ENCODE results near the gene ARID5B.

Gene ARID5B

GRCh38 chr10:62046522-62047227 is 145.2 kb downstream of the ARID5B start:
- H3K4me3 ChIP-seq (ENCODE audit: low read length): no peak overlapping the region
- TF ChIP-seq CTCF (conservative IDR thresholded peaks at IDR 0.05; ENCODE audit: low read length): no peak
- peak; percentile 70 for DNase-seq (ENCODE audit: low read depth)

GRCh38 chr10:62047228-62047892 is 145.9 kb downstream of the ARID5B start:
- no peak for DNase-seq (ENCODE audit: low read depth)
- no peak for TF ChIP-seq CTCF (conservative IDR thresholded peaks at IDR 0.05; ENCODE audit: low read length)
- no peak overlapping the region for H3K4me3 ChIP-seq (ENCODE audit: low read length)

GRCh38 chr10:62047960-62048383 is 146.5 kb downstream of the ARID5B start:
- no peak for DNase-seq (ENCODE audit: low read depth)
- H3K4me3 ChIP-seq (ENCODE audit: low read length): no peak overlapping the region
- no peak for TF ChIP-seq CTCF (conservative IDR thresholded peaks at IDR 0.05; ENCODE audit: low read length)

GRCh38 chr10:62048470-62048869 is 147.0 kb downstream of the ARID5B start:
- no peak for TF ChIP-seq CTCF (conservative IDR thresholded peaks at IDR 0.05; ENCODE audit: low read length)
- peak overlapping the region; percentile 90 for H3K4me3 ChIP-seq (ENCODE audit: low read length)

GRCh38 chr10:62048919-62049623 is 147.6 kb downstream of the ARID5B start:
- DNase-seq (ENCODE audit: low read depth): peak; percentile 99
- H3K4me3 ChIP-seq (ENCODE audit: low read length): peak overlapping the region; percentile 90

More at GRCh38 chr10:62048470-62048869, 147.0 kb downstream of the ARID5B start:
- no peak for DNase-seq (ENCODE audit: low read depth)

GRCh38 chr10:62049624-62050345 is 148.3 kb downstream of the ARID5B start:
- H3K4me3 ChIP-seq (ENCODE audit: low read length): peak overlapping the region; percentile 90
- DNase-seq (ENCODE audit: low read depth): no peak
- no peak for TF ChIP-seq CTCF (conservative IDR thresholded peaks at IDR 0.05; ENCODE audit: low read length)

More at GRCh38 chr10:62048919-62049623, 147.6 kb downstream of the ARID5B start:
- TF ChIP-seq CTCF (conservative IDR thresholded peaks at IDR 0.05; ENCODE audit: low read length): no peak; the same call in 1 of the 2 replicates
